HepG2 (cell line): ENCODE data around the gene ZNF581. TPM values are rescaled to one million over a fixed set of nuclear protein-coding genes. Genes with fewer than 3 reads are reported as not detected.
A peak's percentile ranks its signal among the peaks of the same experiment; 100 is the strongest.

Source experiments
- BATF2 ChIP-seq: sonication (generic); formaldehyde crosslinking; IDR thresholded peaks from 2 replicates; pipeline ENCODE4 v1.8.0; 2022; ENCODE audit warnings: mild to moderate bottlenecking, missing genetic modification reagents, moderate library complexity
- BRD4 ChIP-seq: sonication (generic); formaldehyde crosslinking; IDR thresholded peaks from 2 replicates; pipeline ENCODE4 v1.4.0; 2020; ENCODE audit warnings: missing genetic modification reagents
- CENPX ChIP-seq: sonication (generic); formaldehyde crosslinking; IDR thresholded peaks from 2 replicates; pipeline ENCODE4 v1.9.0; 2021; ENCODE audit warnings: mild to moderate bottlenecking, missing genetic modification reagents, moderate library complexity
- ELK4 ChIP-seq: sonication (generic); formaldehyde crosslinking; IDR thresholded peaks from 2 replicates; pipeline ENCODE4 v1.9.0; 2021; ENCODE audit warnings: missing genetic modification reagents, borderline replicate concordance
- GABPA ChIP-seq, 2 experiments: IDR thresholded peaks; 2 replicates each; pipeline ENCODE4 v1.6.1; 2011 to 2016; ENCODE audit warnings: low read depth in 2 of 2, low read length in 1 of 2, missing biosample characterization in 1 of 2, missing genetic modification characterization in 1 of 2
- KAT8 ChIP-seq: IDR thresholded peaks from 2 replicates; pipeline ENCODE4 v1.6.1; 2016; ENCODE audit warnings: missing genetic modification reagents, missing compliant biosample characterization
- KDM2A ChIP-seq: sonication (generic); formaldehyde crosslinking; IDR thresholded peaks from 2 replicates; pipeline ENCODE4 v1.4.0; 2020; ENCODE audit warnings: low read depth, missing genetic modification reagents, borderline replicate concordance
- KMT2A ChIP-seq: sonication (generic); formaldehyde crosslinking; IDR thresholded peaks from 2 replicates; pipeline ENCODE4 v1.4.0; 2020; ENCODE audit warnings: missing genetic modification reagents
- NR2C2 ChIP-seq: sonication (generic); formaldehyde crosslinking; IDR thresholded peaks from 2 replicates; pipeline ENCODE4 v1.4.0; 2020; ENCODE audit warnings: missing genetic modification reagents, mild to moderate bottlenecking, moderate library complexity, borderline replicate concordance
- PHF8 ChIP-seq: sonication (generic); formaldehyde crosslinking; IDR thresholded peaks from 2 replicates; pipeline ENCODE4 v1.5.0; 2020; ENCODE audit warnings: missing genetic modification reagents
- SMAD3 ChIP-seq: sonication (generic); formaldehyde crosslinking; IDR thresholded peaks from 2 replicates; pipeline ENCODE4 v1.4.0; 2020; ENCODE audit warnings: missing genetic modification reagents
- SPEN ChIP-seq: sonication (generic); formaldehyde crosslinking; IDR thresholded peaks from 2 replicates; pipeline ENCODE4 v1.5.1; 2020; ENCODE audit warnings: low read depth, mild to moderate bottlenecking, missing genetic modification reagents
- SRY ChIP-seq: sonication (generic); formaldehyde crosslinking; IDR thresholded peaks from 2 replicates; pipeline ENCODE4 v1.8.0; 2022; ENCODE audit warnings: mild to moderate bottlenecking, missing genetic modification reagents
- TFE3 ChIP-seq: IDR thresholded peaks from 2 replicates; pipeline ENCODE4 v1.6.1; 2016
- ZBTB2 ChIP-seq: sonication (generic); formaldehyde crosslinking; IDR thresholded peaks from 2 replicates; pipeline ENCODE4 v1.8.0; 2022; ENCODE audit warnings: low read depth, missing genetic modification reagents
- ZMYM3 ChIP-seq: sonication (generic); formaldehyde crosslinking; IDR thresholded peaks from 2 replicates; pipeline ENCODE4 v1.5.1; 2020; ENCODE audit warnings: mild to moderate bottlenecking, missing genetic modification reagents
- ZNF274 ChIP-seq: sonication (generic); formaldehyde crosslinking; IDR thresholded peaks from 2 replicates; pipeline ENCODE4 v1.5.1; 2020; ENCODE audit warnings: mild to moderate bottlenecking, missing genetic modification reagents
- ZNF501 ChIP-seq: sonication (generic); formaldehyde crosslinking; IDR thresholded peaks from 2 replicates; pipeline ENCODE4 v1.5.1; 2020; ENCODE audit warnings: mild to moderate bottlenecking, moderate library complexity, missing genetic modification reagents
- ZNF546 ChIP-seq: sonication (generic); formaldehyde crosslinking; conservative IDR thresholded peaks from 2 replicates; pipeline ENCODE4 v1.8.1; 2023; ENCODE audit warnings: mild to moderate bottlenecking, missing genetic modification reagents
- ZNF597 ChIP-seq: sonication (generic); formaldehyde crosslinking; IDR thresholded peaks from 2 replicates; pipeline ENCODE4 v1.5.0; 2020; ENCODE audit warnings: missing genetic modification reagents
- ZXDC ChIP-seq: sonication (generic); formaldehyde crosslinking; IDR thresholded peaks from 2 replicates; pipeline ENCODE4 v1.5.0; 2020; ENCODE audit warnings: mild to moderate bottlenecking, missing genetic modification reagents
- polyA plus RNA-seq, 8 experiments: library from polyadenylated mRNA; depleted of rRNA in 3 of 8; stranded (reverse) in 7 of 8; unstranded in 1 of 8; fragments of >200 nt; fragmentation: Illumina TruSeq in 4 of 8; extraction: Trizol in 4 of 8; gene quantifications; 2 replicates each; pipeline versions ENCODE4 v1.2.1 to v1.2.3, GENCODE V29; 2011 to 2016; ENCODE audit warnings: low read depth in 4 of 8, missing spikeins in 1 of 8, mixed read lengths in 1 of 8; ENCODE audit not compliant: insufficient read depth in 1 of 8
- total RNA-seq, 5 experiments: library from RNA; depleted of rRNA; stranded (reverse); fragments of >200 nt; fragmentation: Illumina TruSeq; extraction: Trizol; gene quantifications; 2 replicates each; pipeline ENCODE4 v1.2.3, GENCODE V29; 2016; ENCODE audit warnings: low read depth in 1 of 5

The ZNF581 gene
- total and polyA plus RNA-seq, 2 of the 13 experiments (the other 11 are each of a cell fraction or from before 2014, with no cell fraction given), result 19.6 to 49.5 TPM

GRCh38 chr19:55653651-55654322, 10.3 kb downstream of the ZNF581 start (continued):
- no peak for TF ChIP-seq BATF2 (CRISPR knock-in tag)
- TF ChIP-seq KDM2A, result peak; percentile 97
- peak; percentile 31; the same call in 1 of the 2 replicates for TF ChIP-seq ZBTB2 (CRISPR knock-in tag)
- TF ChIP-seq KMT2A, result peak; percentile 81
- TF ChIP-seq PHF8 (CRISPR knock-in tag), result peak; percentile 76
- 0 out of 2 replicates have a peak, but pooled peaks have one; percentile 42 for TF ChIP-seq ZNF274 (CRISPR knock-in tag)
- no peak for TF ChIP-seq ZNF597
- 0 out of 2 replicates have a peak, but pooled peaks have one; percentile 61 for TF ChIP-seq ELK4 (CRISPR knock-in tag)
- peak; percentile 87 for TF ChIP-seq SPEN (CRISPR knock-in tag)
- peak; percentile 92 for TF ChIP-seq SMAD3 (CRISPR knock-in tag)
- TF ChIP-seq KAT8 (CRISPR knock-in tag), result peak; percentile 94
- 0 out of 2 replicates have a peak, but pooled peaks have one; percentile 15 for TF ChIP-seq SRY (CRISPR knock-in tag)
- TF ChIP-seq ZMYM3 (CRISPR knock-in tag), result peak; percentile 83
- TF ChIP-seq TFE3 (CRISPR knock-in tag), result 0 out of 2 replicates have a peak, but pooled peaks have one; percentile 35
- TF ChIP-seq ZNF501 (CRISPR knock-in tag), result peak; percentile 93
- no peak for TF ChIP-seq CENPX
- peak; percentile 71; the same call in 1 of the 2 replicates for TF ChIP-seq ZXDC (CRISPR knock-in tag)
- TF ChIP-seq GABPA (IDR thresholded peaks at IDR 0.05; ENCODE audit: low read depth, low read length), result peak; percentile 76
- peak; percentile 91 for TF ChIP-seq GABPA (CRISPR knock-in tag; IDR thresholded peaks at IDR 0.05; ENCODE audit: low read depth)
- TF ChIP-seq BRD4, result no peak
- no peak for TF ChIP-seq ZNF546
- TF ChIP-seq NR2C2 (CRISPR knock-in tag), result peak; percentile 90
